A549 (cell line): ENCODE data around the gene S100A1. TPM values are rescaled to one million over a fixed set of nuclear protein-coding genes. Genes with fewer than 3 reads are reported as not detected.

Source experiments
- ATAC-seq, 2 experiments: fragments of 200-7000 bp in 1 of 2; fragments of >200 bp in 1 of 2; cut with Nextera tagmentation in 1 of 2; cut with Tn5 transposase in 1 of 2; 3 replicates each; pipeline versions ENCODE4 v1.8.0 to v1.9.1; 2018 to 2020; ENCODE audit warnings: mild to moderate bottlenecking in 1 of 2, moderate library complexity in 1 of 2
- CTCF ChIA-PET: fragments of 300-600 bp; sonication (Branson Sonifier 250); formaldehyde crosslinking; extraction: SDS; loops from one replicate; lab custom pipeline; 2021; ENCODE audit warnings: antibody characterized with exemption, inconsistent platforms; lab: Yijun Ruan, JAX
- POLR2A ChIA-PET: fragments of 350-600 bp; formaldehyde crosslinking; extraction: SDS; loops from one replicate; lab custom pipeline; 2021; ENCODE audit warnings: antibody characterized with exemption, inconsistent platforms; lab: Yijun Ruan, JAX
- DNase-seq, 2 experiments: peaks; one replicate each; pipeline versions ENCODE4 v3.0.0 to v3.0.0-alpha.2; 2011 to 2016; ENCODE audit warnings: low read depth in 1 of 2, low spot score in 1 of 2
- FAIRE-seq: peaks from 2 replicates; lab custom pipeline; 2011; peaks lifted over from hg19 to GRCh38; lab: Jason Lieb, UNC
- H3K27ac ChIP-seq, 2 experiments: fragments of >200 bp; sonication (Bioruptor Twin); formaldehyde crosslinking; 3 replicates each; pipeline ENCODE4 v1.5.1; 2016 to 2017
- H3K4me1 ChIP-seq: fragments of >200 bp; sonication (Bioruptor Twin); formaldehyde crosslinking; 3 replicates; pipeline ENCODE4 v1.6.1; 2016
- H3K4me2 ChIP-seq: fragments of >200 bp; sonication (Bioruptor Twin); formaldehyde crosslinking; 3 replicates; pipeline ENCODE4 v1.6.1; 2016
- H3K4me3 ChIP-seq: fragments of >200 bp; sonication (Bioruptor Twin); formaldehyde crosslinking; 3 replicates; pipeline ENCODE4 v1.5.1; 2016
- H3K9me3 ChIP-seq: fragments of >200 bp; sonication (Bioruptor Twin); formaldehyde crosslinking; 3 replicates; pipeline ENCODE4 v1.6.1; 2016
- CHD4 ChIP-seq: fragments of 200-600 bp; sonication (generic); IDR thresholded peaks from 2 replicates; pipeline ENCODE4 v1.6.1; 2016; ENCODE audit warnings: antibody characterized with exemption, mild to moderate bottlenecking, borderline replicate concordance
- EHF ChIP-seq: fragments of 250-450 bp; sonication (Bioruptor Pico); IDR thresholded peaks from 2 replicates; pipeline ENCODE4 v1.5.0; 2020; ENCODE audit warnings: mild to moderate bottlenecking
- ELK1 ChIP-seq: fragments of 150-350 bp; IDR thresholded peaks from 2 replicates; pipeline ENCODE4 v1.6.1; 2014; ENCODE audit warnings: low read depth, mild to moderate bottlenecking, low read length
- FOSL2 ChIP-seq, 2 experiments: fragments of 450-650 bp in 1 of 2; fragments of >200 bp in 1 of 2; sonication (Bioruptor Twin) in 1 of 2; formaldehyde crosslinking; IDR thresholded peaks; 2 replicates each; pipeline versions ENCODE4 v1.5.0 to v1.6.1; 2016 to 2020; ENCODE audit warnings: mild to moderate bottlenecking in 1 of 2, moderate library complexity in 1 of 2
- HES2 ChIP-seq: fragments of >200 bp; sonication (Bioruptor Twin); formaldehyde crosslinking; IDR thresholded peaks from 2 replicates; pipeline ENCODE4 v1.6.1; 2016
- HEYL ChIP-seq: fragments of 250-450 bp; sonication (Bioruptor Pico); IDR thresholded peaks from 2 replicates; pipeline ENCODE4 v1.8.0; 2021; ENCODE audit warnings: mild to moderate bottlenecking, moderate library complexity
- HMGXB4 ChIP-seq: fragments of 250-450 bp; sonication (Bioruptor Pico); IDR thresholded peaks from 2 replicates; pipeline ENCODE4 v1.5.0; 2021; ENCODE audit warnings: mild to moderate bottlenecking, moderate library complexity, borderline replicate concordance
- HOXA7 ChIP-seq: fragments of 250-450 bp; sonication (Bioruptor Pico); IDR thresholded peaks from 2 replicates; pipeline ENCODE4 v1.5.0; 2020; ENCODE audit warnings: mild to moderate bottlenecking, moderate library complexity
- HOXB5 ChIP-seq: fragments of 250-450 bp; sonication (Bioruptor Pico); IDR thresholded peaks from 2 replicates; pipeline ENCODE4 v1.5.0; 2020; ENCODE audit warnings: mild to moderate bottlenecking, moderate library complexity
- MAX ChIP-seq: IDR thresholded peaks from 2 replicates; pipeline ENCODE4 v1.6.1; 2012
- NFE2L2 ChIP-seq: fragments of 150-350 bp; conservative IDR thresholded peaks from 2 replicates; pipeline ENCODE4 v1.6.1; 2014; ENCODE audit warnings: low read length
- NPAS2 ChIP-seq: fragments of 250-450 bp; sonication (Bioruptor Pico); IDR thresholded peaks from 2 replicates; pipeline ENCODE4 v1.8.0; 2022; ENCODE audit warnings: mild to moderate bottlenecking, moderate library complexity, borderline replicate concordance
- RARB ChIP-seq: fragments of 250-450 bp; sonication (Bioruptor Pico); IDR thresholded peaks from 2 replicates; pipeline ENCODE4 v1.8.0; 2021; ENCODE audit warnings: mild to moderate bottlenecking, moderate library complexity
- RFX5 ChIP-seq: fragments of 450-650 bp; IDR thresholded peaks from 2 replicates; pipeline ENCODE4 v1.7.1; 2014; ENCODE audit warnings: antibody characterized with exemption, mild to moderate bottlenecking, moderate library complexity
- SMC3 ChIP-seq: fragments of >200 bp; sonication (Bioruptor Twin); formaldehyde crosslinking; IDR thresholded peaks from 3 replicates; pipeline ENCODE4 v1.6.1; 2018; ENCODE audit warnings: inconsistent platforms
- USF2 ChIP-seq: fragments of 450-650 bp; IDR thresholded peaks from 2 replicates; pipeline ENCODE4 v1.6.1; 2014; ENCODE audit warnings: antibody characterized with exemption
- ZSCAN20 ChIP-seq: fragments of 250-450 bp; sonication (Bioruptor Pico); IDR thresholded peaks from 2 replicates; pipeline ENCODE4 v1.8.0; 2022; ENCODE audit warnings: mild to moderate bottlenecking, moderate library complexity
- WGBS: methylation state at CpG from one replicate; pipeline ENCODE4 v1.1.6; 2017; ENCODE audit errors: missing lambda C conversion rate; 5-methylcytosine and 5-hydroxymethylcytosine counted together
- polyA plus RNA-seq, 4 experiments: library from polyadenylated mRNA; depleted of rRNA in 3 of 4; stranded (reverse); fragments of >200 nt; fragmentation: RNase III in 1 of 4; extraction: RNeasy Plus Mini Kit Qiagen cat#74134 plus additional on column Dnase treatment in 1 of 4; gene quantifications; 2 replicates in 3 of 4; 3 replicates in 1 of 4; pipeline ENCODE4 v1.2.3, GENCODE V29; 2011 to 2017

The S100A1 gene
- polyA plus RNA-seq, 2 of the 4 experiments (the other 2 are of a cell fraction): 0.59 to 0.97 TPM

GRCh38 chr1:153649137-153649862 lies 21.1 kb downstream of the S100A1 start:
- CTCF ChIA-PET: interaction anchor here (0.6 to 6.3 kb wide), 11 partner anchors 10 to 298 kb away, joined by 3 to 35 read pairs (median 4); partner anchors contain the start of genes NPR1 and SNAPIN
- no peak overlapping the region for H3K4me2 ChIP-seq
- TF ChIP-seq HMGXB4: no peak
- TF ChIP-seq HOXB5 (CRISPR knock-in tag): no peak
- TF ChIP-seq CHD4: no peak

GRCh38 chr1:153649863-153650235 lies 21.6 kb downstream of the S100A1 start:
- no peak for TF ChIP-seq HOXA7 (CRISPR knock-in tag)
- no peak for TF ChIP-seq ZSCAN20 (CRISPR knock-in tag)
- TF ChIP-seq HES2: no peak
- TF ChIP-seq SMC3: no peak
- TF ChIP-seq NPAS2 (CRISPR knock-in tag): no peak
- TF ChIP-seq USF2: no peak
- no peak for TF ChIP-seq RFX5
- no peak for TF ChIP-seq MAX
- no peak for TF ChIP-seq RARB (CRISPR knock-in tag)
- TF ChIP-seq HOXB5 (CRISPR knock-in tag): no peak
- TF ChIP-seq HEYL: no peak
- no peak for TF ChIP-seq EHF (CRISPR knock-in tag)
- TF ChIP-seq NFE2L2: no peak
- no peak for TF ChIP-seq FOSL2 (IDR thresholded peaks at IDR 0.05)
- TF ChIP-seq FOSL2 (CRISPR knock-in tag; IDR thresholded peaks at IDR 0.05): no peak
- no peak for TF ChIP-seq ELK1
- ChIA-PET POLR2A (interaction anchor here (0.6 kb wide), 1 partner anchor 16 kb away, joined by 3 read pairs; the partner anchor contains the start of gene CHTOP), CTCF (interaction anchor here (0.9 to 6.3 kb wide), 10 partner anchors 8 to 140 kb away, joined by 3 to 35 read pairs (median 5); partner anchors contain the start of genes NPR1 and SNAPIN)
- no peak overlapping the region for H3K4me2 ChIP-seq
- H3K9me3 ChIP-seq: no peaks in the 10 kb centered on the region
- ATAC-seq (peak; percentile 47 to 53), DNase-seq (no peak), FAIRE-seq (no peak)
- H3K27ac ChIP-seq: no peak overlapping the region
- H3K4me1 ChIP-seq: peaks cover 6% of the 10 kb centered on the region; the same call in 1 of the 3 replicates
- 55% methylated on average over 2 of the region's 2 CpGs for WGBS
- H3K4me3 ChIP-seq: no peak overlapping the region

More at GRCh38 chr1:153649137-153649862, 21.1 kb downstream of the S100A1 start:
- no peak for FAIRE-seq
- peak; percentile 51 to 55 for ATAC-seq
- peaks cover 6% of the 10 kb centered on the region; the same call in 1 of the 3 replicates for H3K4me1 ChIP-seq
- WGBS: 59% methylated on average over 3 of the region's 3 CpGs
- DNase-seq: no peak
- H3K27ac ChIP-seq: no peak overlapping the region
- POLR2A ChIA-PET: interaction anchor here (0.6 to 1.6 kb wide), 4 partner anchors 15 to 81 kb away, joined by 3 to 11 read pairs (median 3); partner anchors contain the start of gene CHTOP
- no peaks in the 10 kb centered on the region for H3K9me3 ChIP-seq
- H3K4me3 ChIP-seq: no peak overlapping the region
